ENCODE results near the gene ENPP3. TPM values are rescaled to one million over a fixed set of nuclear protein-coding genes. Genes with fewer than 3 reads are reported as not detected.

The ENPP3 gene
- total RNA-seq, 1 experiment from 2014 or later = 0.45 TPM

GRCh38 chr6:131727467-131727866 lies 90.4 kb downstream of the ENPP3 start:
- no peaks in the 10 kb centered on the region for H3K27me3 ChIP-seq (replicated peaks; ENCODE audit: insufficient read depth, low read depth, low read length, poor library complexity)
- ChIA-PET CTCF (interaction anchor here (1.2 kb wide), 1 partner anchor 182 kb away, joined by 3 read pairs; no protein-coding TSS in a partner anchor), POLR2A (ENCODE audit: low non-redundant PET) (no interaction called here)
- TF ChIP-seq EZH2 (IDR thresholded peaks at IDR 0.05; ENCODE audit: borderline replicate concordance, low read depth, low read length, poor library complexity, severe bottlenecking) = no peak
- TF ChIP-seq, protein P1, sequence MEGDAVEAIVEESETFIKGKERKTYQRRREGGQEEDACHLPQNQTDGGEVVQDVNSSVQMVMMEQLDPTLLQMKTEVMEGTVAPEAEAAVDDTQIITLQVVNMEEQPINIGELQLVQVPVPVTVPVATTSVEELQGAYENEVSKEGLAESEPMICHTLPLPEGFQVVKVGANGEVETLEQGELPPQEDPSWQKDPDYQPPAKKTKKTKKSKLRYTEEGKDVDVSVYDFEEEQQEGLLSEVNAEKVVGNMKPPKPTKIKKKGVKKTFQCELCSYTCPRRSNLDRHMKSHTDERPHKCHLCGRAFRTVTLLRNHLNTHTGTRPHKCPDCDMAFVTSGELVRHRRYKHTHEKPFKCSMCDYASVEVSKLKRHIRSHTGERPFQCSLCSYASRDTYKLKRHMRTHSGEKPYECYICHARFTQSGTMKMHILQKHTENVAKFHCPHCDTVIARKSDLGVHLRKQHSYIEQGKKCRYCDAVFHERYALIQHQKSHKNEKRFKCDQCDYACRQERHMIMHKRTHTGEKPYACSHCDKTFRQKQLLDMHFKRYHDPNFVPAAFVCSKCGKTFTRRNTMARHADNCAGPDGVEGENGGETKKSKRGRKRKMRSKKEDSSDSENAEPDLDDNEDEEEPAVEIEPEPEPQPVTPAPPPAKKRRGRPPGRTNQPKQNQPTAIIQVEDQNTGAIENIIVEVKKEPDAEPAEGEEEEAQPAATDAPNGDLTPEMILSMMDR (conservative IDR thresholded peaks at IDR 0.05; ENCODE audit: low read depth, low read length) = no peak
- DNase-seq (ENCODE audit: low spot score) = no peak
- BruUV-seq (replicated peaks) = no TSS peak
- no peaks in the 10 kb centered on the region for H3K4me1 ChIP-seq (ENCODE audit: insufficient read depth, low read length, poor library complexity, severe bottlenecking)
- no peaks in the 10 kb centered on the region for H3K36me3 ChIP-seq (ENCODE audit: insufficient read depth, low read length, poor library complexity, severe bottlenecking)
- no peak overlapping the region for H3K27ac ChIP-seq (ENCODE audit: low read depth, low read length, poor library complexity, severe bottlenecking)
- H3K9me3 ChIP-seq (ENCODE audit: low read depth, low read length, poor library complexity, severe bottlenecking) = no peaks in the 10 kb centered on the region
- no peak overlapping the region for H3K4me3 ChIP-seq (ENCODE audit: low read depth, low read length, poor library complexity, severe bottlenecking)
- intact Hi-C loops (cut with micrococcal nuclease; ENCODE audit: unreplicated experiment) = no loop called here

DNA sequence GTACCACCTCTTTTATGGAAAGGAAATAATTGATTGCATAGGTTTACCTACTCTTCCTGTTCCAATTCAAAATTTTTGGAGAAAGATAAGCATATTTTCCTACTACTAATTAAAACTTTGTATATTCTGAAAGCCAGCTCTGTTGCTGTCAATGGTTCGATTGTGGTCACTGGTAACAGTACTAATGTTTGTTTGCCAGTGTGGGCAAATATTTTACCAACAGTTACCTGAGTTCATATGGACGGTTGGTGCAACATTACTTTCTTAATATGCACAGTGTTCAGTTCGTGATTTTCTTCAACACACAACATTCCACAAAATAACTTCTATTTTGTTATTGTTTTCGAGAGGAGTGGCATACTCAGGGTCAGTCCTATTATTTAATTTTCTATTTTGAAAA lies 90.8 kb downstream of the ENPP3 start:
- ChIA-PET CTCF (interaction anchor here (1.2 kb wide), 1 partner anchor 182 kb away, joined by 3 read pairs; no protein-coding TSS in a partner anchor), POLR2A (ENCODE audit: low non-redundant PET) (no interaction called here)
- intact Hi-C loops (cut with micrococcal nuclease; ENCODE audit: unreplicated experiment) = no loop called here
- H3K27me3 ChIP-seq (replicated peaks; ENCODE audit: insufficient read depth, low read depth, low read length, poor library complexity) = no peaks in the 10 kb centered on the region
- no TSS peak for BruUV-seq (replicated peaks)
- TF ChIP-seq, protein P1 (conservative IDR thresholded peaks at IDR 0.05; ENCODE audit: low read depth, low read length) = no peak
- TF ChIP-seq EZH2 (IDR thresholded peaks at IDR 0.05; ENCODE audit: borderline replicate concordance, low read depth, low read length, poor library complexity, severe bottlenecking) = no peak
- no peak for DNase-seq (ENCODE audit: low spot score)
- no peaks in the 10 kb centered on the region for H3K9me3 ChIP-seq (ENCODE audit: low read depth, low read length, poor library complexity, severe bottlenecking)
- H3K36me3 ChIP-seq (ENCODE audit: insufficient read depth, low read length, poor library complexity, severe bottlenecking) = no peaks in the 10 kb centered on the region
- H3K4me1 ChIP-seq (ENCODE audit: insufficient read depth, low read length, poor library complexity, severe bottlenecking) = no peaks in the 10 kb centered on the region
- no peak overlapping the region for H3K4me3 ChIP-seq (ENCODE audit: low read depth, low read length, poor library complexity, severe bottlenecking)
- no peak overlapping the region for H3K27ac ChIP-seq (ENCODE audit: low read depth, low read length, poor library complexity, severe bottlenecking)

DNA sequence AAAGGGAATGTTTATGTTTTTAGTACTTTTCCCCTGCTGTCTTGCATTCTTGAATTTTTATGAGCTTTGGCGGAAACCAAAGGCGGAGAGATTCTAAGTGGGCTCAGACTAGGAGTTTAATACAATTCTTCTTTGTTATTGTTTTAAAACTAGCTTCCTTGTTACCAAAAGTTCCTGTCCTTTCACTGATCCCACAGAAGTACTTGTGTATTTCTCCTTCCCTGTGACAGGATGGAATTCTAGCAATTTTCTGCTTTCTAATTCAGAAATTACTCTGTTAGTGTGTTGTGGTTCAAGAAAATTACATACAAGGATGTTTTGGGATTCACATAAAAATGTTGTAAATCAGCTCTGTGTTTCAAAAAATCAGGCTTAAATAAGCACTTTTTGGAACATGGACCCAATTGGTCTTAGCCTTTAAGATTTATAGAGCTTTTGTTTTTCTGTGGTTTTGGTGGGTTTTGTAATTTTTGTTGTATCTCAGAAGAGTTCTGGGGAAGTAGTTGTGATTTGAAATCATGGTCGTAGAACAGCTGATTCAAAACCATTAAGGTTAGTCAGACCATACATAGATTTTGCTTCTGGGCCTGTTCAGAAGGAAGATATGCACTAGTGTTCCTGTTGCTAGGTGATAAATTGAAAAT lies 91.3 kb downstream of the ENPP3 start:
- no peak overlapping the region for H3K4me3 ChIP-seq (ENCODE audit: low read depth, low read length, poor library complexity, severe bottlenecking)
- TF ChIP-seq, protein P1 (conservative IDR thresholded peaks at IDR 0.05; ENCODE audit: low read depth, low read length) = no peak
- TF ChIP-seq EZH2 (IDR thresholded peaks at IDR 0.05; ENCODE audit: borderline replicate concordance, low read depth, low read length, poor library complexity, severe bottlenecking) = no peak
- no peak for DNase-seq (ENCODE audit: low spot score)
- no peaks in the 10 kb centered on the region for H3K4me1 ChIP-seq (ENCODE audit: insufficient read depth, low read length, poor library complexity, severe bottlenecking)
- intact Hi-C loops (cut with micrococcal nuclease; ENCODE audit: unreplicated experiment) = no loop called here
- ChIA-PET CTCF (no interaction called here), POLR2A (ENCODE audit: low non-redundant PET) (no interaction called here)
- no peaks in the 10 kb centered on the region for H3K9me3 ChIP-seq (ENCODE audit: low read depth, low read length, poor library complexity, severe bottlenecking)
- H3K36me3 ChIP-seq (ENCODE audit: insufficient read depth, low read length, poor library complexity, severe bottlenecking) = no peaks in the 10 kb centered on the region
- H3K27ac ChIP-seq (ENCODE audit: low read depth, low read length, poor library complexity, severe bottlenecking) = no peak overlapping the region
- no peaks in the 10 kb centered on the region for H3K27me3 ChIP-seq (replicated peaks; ENCODE audit: insufficient read depth, low read depth, low read length, poor library complexity)
- no TSS peak for BruUV-seq (replicated peaks)

All from A673 (cell line).